Measurements from ENCODE around the gene TMA7B.

The TMA7B gene

GRCh38 chr22:39954584-39955055 is 5.6 kb upstream of the TMA7B start:
- no peak for DNase-seq

GRCh38 chr22:39955675-39956074 is 4.5 kb upstream of the TMA7B start:
- no peak for DNase-seq

GRCh38 chr22:39956932-39957664 is 3.1 kb upstream of the TMA7B start:
- DNase-seq: no peak

GRCh38 chr22:39958009-39958711 is 2.0 kb upstream of the TMA7B start:
- DNase-seq: no peak

- DNase-seq: no peak
Measured at GRCh38 chr22:39958949-39959639, 1.1 kb upstream of the TMA7B start.

GRCh38 chr22:39960791-39961746 is 872 bp downstream of the TMA7B start:
- peak; percentile 36 for DNase-seq

GRCh38 chr22:39962071-39962470 is 1.9 kb downstream of the TMA7B start:
- no peak for DNase-seq

GRCh38 chr22:39965748-39966147 is 5.6 kb downstream of the TMA7B start:
- no peak for DNase-seq

- no peak for DNase-seq
Measured at GRCh38 chr22:39966470-39966869, 6.3 kb downstream of the TMA7B start.

GRCh38 chr22:39967103-39967829 is 7.1 kb downstream of the TMA7B start:
- no peak for DNase-seq

GRCh38 chr22:39967996-39968972 is 8.1 kb downstream of the TMA7B start:
- no peak for DNase-seq

GRCh38 chr22:39970742-39971141 is 10.5 kb downstream of the TMA7B start:
- DNase-seq: no peak

GRCh38 chr22:39972641-39973040 is 12.4 kb downstream of the TMA7B start:
- DNase-seq: no peak

- no peak for DNase-seq
Measured at GRCh38 chr22:39973656-39974055, 13.5 kb downstream of the TMA7B start.

- no peak for DNase-seq
Measured at GRCh38 chr22:39974065-39974464, 13.9 kb downstream of the TMA7B start.

- DNase-seq: no peak
Measured at GRCh38 chr22:39979048-39979447, 18.9 kb downstream of the TMA7B start.

- no peak for DNase-seq
Measured at GRCh38 chr22:39979458-39979857, 19.3 kb downstream of the TMA7B start.

GRCh38 chr22:39980596-39980995 is 20.4 kb downstream of the TMA7B start:
- DNase-seq: no peak

GRCh38 chr22:39983346-39983745 is 23.1 kb downstream of the TMA7B start:
- DNase-seq: no peak

GRCh38 chr22:39984006-39984405 is 23.8 kb downstream of the TMA7B start:
- DNase-seq: no peak

GRCh38 chr22:39984746-39985145 is 24.5 kb downstream of the TMA7B start:
- no peak for DNase-seq
